T-helper 9 cell (primary cell): Measurements from ENCODE around the gene FIG4.
"Not testable (repeated sequence)": the region's sequence is repeated elsewhere in the genome, so short reads cannot be mapped to it uniquely, and the experiment has no call there.

Experiments
- DNase-seq: peaks from one replicate; pipeline ENCODE4 v3.0.0-alpha.2; 2020

Gene FIG4

GRCh38 chr6:109705258-109705657, 14.2 kb downstream of the FIG4 start:
- peak; percentile 49 for DNase-seq

- no peak for DNase-seq
Observed at GRCh38 chr6:109706513-109706912, 15.4 kb downstream of the FIG4 start.

GRCh38 chr6:109708099-109708498, 17.0 kb downstream of the FIG4 start:
- DNase-seq = not testable (repeated sequence)

- no peak for DNase-seq
Observed at GRCh38 chr6:109713097-109713496, 22.0 kb downstream of the FIG4 start.

- no peak for DNase-seq
Observed at GRCh38 chr6:109714166-109714565, 23.1 kb downstream of the FIG4 start.

- no peak for DNase-seq
Observed at GRCh38 chr6:109714611-109715010, 23.5 kb downstream of the FIG4 start.

- DNase-seq = no peak
Observed at GRCh38 chr6:109715616-109716015, 24.5 kb downstream of the FIG4 start.

- no peak for DNase-seq
Observed at GRCh38 chr6:109717971-109718370, 26.9 kb downstream of the FIG4 start.

GRCh38 chr6:109718991-109719390, 27.9 kb downstream of the FIG4 start:
- DNase-seq = no peak

GRCh38 chr6:109720311-109720710, 29.2 kb downstream of the FIG4 start:
- DNase-seq = no peak

GRCh38 chr6:109722011-109722410, 30.9 kb downstream of the FIG4 start:
- no peak for DNase-seq

- no peak for DNase-seq
Observed at GRCh38 chr6:109722564-109723254, 31.6 kb downstream of the FIG4 start.

GRCh38 chr6:109725250-109725649, 34.2 kb downstream of the FIG4 start:
- not testable (repeated sequence) for DNase-seq

GRCh38 chr6:109736273-109737025, 45.4 kb downstream of the FIG4 start:
- no peak for DNase-seq

GRCh38 chr6:109738255-109738654, 47.2 kb downstream of the FIG4 start:
- no peak for DNase-seq

- no peak for DNase-seq
Observed at GRCh38 chr6:109738667-109739066, 47.6 kb downstream of the FIG4 start.

GRCh38 chr6:109739686-109740085, 48.6 kb downstream of the FIG4 start:
- no peak for DNase-seq

- no peak for DNase-seq
Observed at GRCh38 chr6:109740787-109741186, 49.7 kb downstream of the FIG4 start.

- no peak for DNase-seq
Observed at GRCh38 chr6:109743739-109744138, 52.6 kb downstream of the FIG4 start.

GRCh38 chr6:109744779-109745178, 53.7 kb downstream of the FIG4 start:
- not testable (repeated sequence) for DNase-seq

GRCh38 chr6:109747221-109747620, 56.1 kb downstream of the FIG4 start:
- DNase-seq = no peak

- no peak for DNase-seq
Observed at GRCh38 chr6:109759098-109759955, 68.2 kb downstream of the FIG4 start.

GRCh38 chr6:109760208-109760607, 69.1 kb downstream of the FIG4 start:
- DNase-seq = no peak
